ENCODE results near the gene MTARC2.

The MTARC2 gene

GRCh38 chr1:220818421-220819173, 70.5 kb downstream of the MTARC2 start:
- DNase-seq (ENCODE audit: low spot score) = no peak

GRCh38 chr1:220819467-220820026, 71.4 kb downstream of the MTARC2 start:
- no peak for TF ChIP-seq CTCF (IDR thresholded peaks at IDR 0.05; ENCODE audit: extremely low read depth, missing control alignments)
- no peak for DNase-seq (ENCODE audit: low spot score)

More at GRCh38 chr1:220818421-220819173, 70.5 kb downstream of the MTARC2 start:
- no peak for TF ChIP-seq CTCF (IDR thresholded peaks at IDR 0.05; ENCODE audit: extremely low read depth, missing control alignments)

GRCh38 chr1:220824031-220824989, 76.2 kb downstream of the MTARC2 start:
- no peak for TF ChIP-seq CTCF (IDR thresholded peaks at IDR 0.05; ENCODE audit: extremely low read depth, missing control alignments)
- DNase-seq (ENCODE audit: low spot score) = no peak

- TF ChIP-seq CTCF (IDR thresholded peaks at IDR 0.05; ENCODE audit: extremely low read depth, missing control alignments) = no peak
- DNase-seq (ENCODE audit: low spot score) = no peak
Observed at GRCh38 chr1:220825819-220826551, 77.9 kb downstream of the MTARC2 start.

GRCh38 chr1:220826729-220827128, 78.6 kb downstream of the MTARC2 start:
- DNase-seq (ENCODE audit: low spot score) = no peak
- TF ChIP-seq CTCF (IDR thresholded peaks at IDR 0.05; ENCODE audit: extremely low read depth, missing control alignments) = no peak

- DNase-seq (ENCODE audit: low spot score) = no peak
- no peak for TF ChIP-seq CTCF (IDR thresholded peaks at IDR 0.05; ENCODE audit: extremely low read depth, missing control alignments)
Observed at GRCh38 chr1:220827445-220828178, 79.5 kb downstream of the MTARC2 start.
